ENCODE data around the gene NR1H2.
"Not testable (repeated sequence)": the region's sequence is repeated elsewhere in the genome, so short reads cannot be mapped to it uniquely, and the experiment has no call there.

Gene NR1H2

GRCh38 chr19:50376166-50377050 is at the start of gene NR1H2:
Gene NR1H2 (plus strand): TSS chr19:50376457. CDS start chr19:50377606, 1,149 bp downstream.
- DNase-seq (ENCODE audit: low read depth, low spot score), result peak; percentile 91

- no peak for DNase-seq (ENCODE audit: low read depth, low spot score)
Observed at GRCh38 chr19:50327013-50327412, 49.2 kb upstream of the NR1H2 start.

GRCh38 chr19:50327461-50328223 is 48.6 kb upstream of the NR1H2 start:
- DNase-seq (ENCODE audit: low read depth, low spot score), result no peak

- DNase-seq (ENCODE audit: low read depth, low spot score), result no peak
Observed at GRCh38 chr19:50328224-50328872, 47.9 kb upstream of the NR1H2 start.

- no peak for DNase-seq (ENCODE audit: low read depth, low spot score)
Observed at GRCh38 chr19:50328873-50329145, 47.4 kb upstream of the NR1H2 start.

GRCh38 chr19:50329146-50329925 is 46.9 kb upstream of the NR1H2 start, which contains the start of gene KCNC3:
Gene KCNC3 (minus strand): TSS chr19:50329377. CDS start chr19:50329082, 295 bp downstream.
- peak; percentile 94 for DNase-seq (ENCODE audit: low read depth, low spot score)

- not testable (repeated sequence) for DNase-seq (ENCODE audit: low read depth, low spot score)
Observed at GRCh38 chr19:50329926-50330294, 46.3 kb upstream of the NR1H2 start.

- DNase-seq (ENCODE audit: low read depth, low spot score), result peak; percentile 72
Observed at GRCh38 chr19:50330365-50331078, 45.7 kb upstream of the NR1H2 start.

- DNase-seq (ENCODE audit: low read depth, low spot score), result no peak
Observed at GRCh38 chr19:50331221-50331993, 44.9 kb upstream of the NR1H2 start.

- DNase-seq (ENCODE audit: low read depth, low spot score), result no peak
Observed at GRCh38 chr19:50331994-50332243, 44.3 kb upstream of the NR1H2 start.

GRCh38 chr19:50332244-50333038 is 43.8 kb upstream of the NR1H2 start:
- DNase-seq (ENCODE audit: low read depth, low spot score), result no peak

GRCh38 chr19:50333235-50333736 is 43.0 kb upstream of the NR1H2 start:
- DNase-seq (ENCODE audit: low read depth, low spot score), result peak; percentile 89

- DNase-seq (ENCODE audit: low read depth, low spot score), result peak; percentile 65
Observed at GRCh38 chr19:50333737-50334617, 42.3 kb upstream of the NR1H2 start.

GRCh38 chr19:50334741-50335421 is 41.4 kb upstream of the NR1H2 start:
- no peak for DNase-seq (ENCODE audit: low read depth, low spot score)

GRCh38 chr19:50337031-50337430 is 39.2 kb upstream of the NR1H2 start:
- not testable (repeated sequence) for DNase-seq (ENCODE audit: low read depth, low spot score)

GRCh38 chr19:50340331-50340730 is 35.9 kb upstream of the NR1H2 start:
- no peak for DNase-seq (ENCODE audit: low read depth, low spot score)

- DNase-seq (ENCODE audit: low read depth, low spot score), result no peak
Observed at GRCh38 chr19:50341091-50341564, 35.1 kb upstream of the NR1H2 start.
